ENCODE results near the gene GOSR2. TPM values are rescaled to one million over a fixed set of nuclear protein-coding genes. Genes with fewer than 3 reads are reported as not detected.

The GOSR2 gene
- total RNA-seq (42.1 and 49.5 TPM in 2 replicates), polyA plus RNA-seq (59.8 and 72.8 TPM in 2 replicates), polyA minus RNA-seq (ENCODE audit: low replicate concordance) (49.4 and 60.5 TPM in 2 replicates)
- polyA plus RNA-seq (2012), result 44.3 and 46.9 TPM in 2 replicates

DNA sequence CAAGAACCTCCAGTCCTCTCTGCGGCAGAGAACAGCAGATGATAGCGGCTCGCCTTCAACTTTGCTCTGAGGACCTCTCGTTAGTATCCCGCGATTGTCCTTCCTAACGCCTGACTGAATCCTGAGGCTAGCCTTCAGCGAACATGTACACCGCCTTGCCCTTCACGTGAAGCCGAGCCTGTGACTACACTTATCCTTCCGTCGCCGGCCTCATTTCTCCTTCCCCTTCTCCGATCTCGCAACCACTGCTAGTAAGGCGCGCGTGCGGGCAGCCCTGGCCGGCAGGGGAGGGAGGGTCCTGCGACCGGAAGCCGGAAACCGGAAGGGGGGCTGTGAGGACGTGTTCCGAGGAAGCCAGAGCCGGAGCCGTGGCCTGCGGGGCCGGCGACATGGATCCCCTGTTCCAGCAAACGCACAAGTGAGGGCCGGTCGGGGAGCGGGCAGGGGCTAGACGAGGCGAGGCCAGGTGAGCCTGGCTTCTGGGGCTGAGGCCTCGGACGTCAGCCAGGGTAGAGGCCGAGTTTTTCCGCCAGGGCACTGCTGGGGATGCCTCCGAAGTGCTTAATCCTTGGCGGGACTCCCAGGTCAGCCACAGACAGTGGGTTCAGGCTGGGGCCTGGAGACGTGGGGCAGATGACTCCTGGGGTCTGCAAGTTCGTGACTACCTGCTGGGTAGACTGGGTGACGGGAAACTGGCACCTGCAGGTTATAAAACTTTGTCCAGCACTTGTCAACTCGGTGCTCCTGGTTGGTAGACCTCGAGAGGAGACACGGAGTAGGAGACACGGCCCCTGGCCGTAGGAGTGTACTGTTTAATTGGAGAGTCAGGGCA, at the start of gene GOSR2:
GOSR2 (plus strand) TSS at position 357 of the 832 bp plus-strand sequence; CDS start at position 390, 33 bp downstream.
- H3K9me3 ChIP-seq (ENCODE audit: control insufficient read depth, insufficient read depth, low read depth, low read length), result no peaks in the 10 kb centered on the region
- peaks cover 51% of the 10 kb centered on the region for H3K79me2 ChIP-seq (ENCODE audit: control insufficient read depth, insufficient read depth, low read length)
- H2AFZ ChIP-seq (ENCODE audit: low read length), result peak within 1 kb of the TSS; percentile 100
- H3K9ac ChIP-seq (ENCODE audit: insufficient read depth, low read length), result peak within 1 kb of the TSS; percentile 98
- peak within 1 kb of the TSS; percentile 95 for H3K27ac ChIP-seq (ENCODE audit: insufficient read depth, low read length)
- peak within 1 kb of the TSS; percentile 85 for H3K4me2 ChIP-seq (ENCODE audit: extremely low read depth, insufficient read depth, low read length)
- H3K36me3 ChIP-seq (ENCODE audit: control insufficient read depth, insufficient read depth, low read length), result no peaks in the 10 kb centered on the region
- H4K20me1 ChIP-seq (ENCODE audit: control insufficient read depth, extremely low read depth, insufficient read depth, low read length), result peaks cover 2% of the 10 kb centered on the region
- DNase-seq (ENCODE audit: low read depth in 2 of 2), result peak; percentile 86 to 91
- peaks cover 2% of the 10 kb centered on the region for H3K4me1 ChIP-seq (ENCODE audit: control insufficient read depth, extremely low read depth, insufficient read depth, low read length)
- no peaks in the 10 kb centered on the region for H3K27me3 ChIP-seq (ENCODE audit: control insufficient read depth, insufficient read depth, low read length)
- no peak for TF ChIP-seq EZH2 (IDR thresholded peaks at IDR 0.05; ENCODE audit: low read length, missing control alignments)
- TF ChIP-seq, protein P1, sequence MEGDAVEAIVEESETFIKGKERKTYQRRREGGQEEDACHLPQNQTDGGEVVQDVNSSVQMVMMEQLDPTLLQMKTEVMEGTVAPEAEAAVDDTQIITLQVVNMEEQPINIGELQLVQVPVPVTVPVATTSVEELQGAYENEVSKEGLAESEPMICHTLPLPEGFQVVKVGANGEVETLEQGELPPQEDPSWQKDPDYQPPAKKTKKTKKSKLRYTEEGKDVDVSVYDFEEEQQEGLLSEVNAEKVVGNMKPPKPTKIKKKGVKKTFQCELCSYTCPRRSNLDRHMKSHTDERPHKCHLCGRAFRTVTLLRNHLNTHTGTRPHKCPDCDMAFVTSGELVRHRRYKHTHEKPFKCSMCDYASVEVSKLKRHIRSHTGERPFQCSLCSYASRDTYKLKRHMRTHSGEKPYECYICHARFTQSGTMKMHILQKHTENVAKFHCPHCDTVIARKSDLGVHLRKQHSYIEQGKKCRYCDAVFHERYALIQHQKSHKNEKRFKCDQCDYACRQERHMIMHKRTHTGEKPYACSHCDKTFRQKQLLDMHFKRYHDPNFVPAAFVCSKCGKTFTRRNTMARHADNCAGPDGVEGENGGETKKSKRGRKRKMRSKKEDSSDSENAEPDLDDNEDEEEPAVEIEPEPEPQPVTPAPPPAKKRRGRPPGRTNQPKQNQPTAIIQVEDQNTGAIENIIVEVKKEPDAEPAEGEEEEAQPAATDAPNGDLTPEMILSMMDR (conservative IDR thresholded peaks at IDR 0.05 in 1 of 2, IDR thresholded peaks at IDR 0.05 in 1 of 2; ENCODE audit: low read depth in 1 of 2, low read length in 2 of 2), result no peak
- peak within 1 kb of the TSS; percentile 68 to 99 (median 86) for H3K4me3 ChIP-seq (replicated peaks in 1 of 4; ENCODE audit: control extremely low read depth in 1 of 4, insufficient read depth in 1 of 4, low read depth in 3 of 4, low read length in 4 of 4)

- Histone ChIP-seq H2AFZ (ENCODE audit: low read length) (no peak overlapping the region), H3K79me2 (ENCODE audit: control insufficient read depth, insufficient read depth, low read length) (no peaks in the 10 kb centered on the region), H3K9ac (ENCODE audit: insufficient read depth, low read length) (no peak overlapping the region), H3K27ac (ENCODE audit: insufficient read depth, low read length) (no peak overlapping the region), H3K4me2 (ENCODE audit: extremely low read depth, insufficient read depth, low read length) (no peak overlapping the region), H3K9me3 (ENCODE audit: control insufficient read depth, insufficient read depth, low read depth, low read length) (no peaks in the 10 kb centered on the region), H4K20me1 (ENCODE audit: control insufficient read depth, extremely low read depth, insufficient read depth, low read length) (no peaks in the 10 kb centered on the region), H3K4me3 (replicated peaks in 1 of 4; ENCODE audit: control extremely low read depth in 1 of 4, insufficient read depth in 1 of 4, low read depth in 3 of 4, low read length in 4 of 4) (no peak overlapping the region), H3K27me3 (ENCODE audit: control insufficient read depth, insufficient read depth, low read length) (peaks cover 8% of the 10 kb centered on the region), H3K36me3 (ENCODE audit: control insufficient read depth, insufficient read depth, low read length) (no peaks in the 10 kb centered on the region), H3K4me1 (ENCODE audit: control insufficient read depth, extremely low read depth, insufficient read depth, low read length) (no peaks in the 10 kb centered on the region)
- no peak for DNase-seq (ENCODE audit: low read depth in 2 of 2)
- TF ChIP-seq, protein P1 (conservative IDR thresholded peaks at IDR 0.05 in 1 of 2, IDR thresholded peaks at IDR 0.05 in 1 of 2; ENCODE audit: low read depth in 1 of 2, low read length in 2 of 2), result no peak
Observed at GRCh38 chr17:46873941-46874645, 48.9 kb upstream of the GOSR2 start.

- H3K36me3 ChIP-seq (ENCODE audit: control insufficient read depth, insufficient read depth, low read length), result no peaks in the 10 kb centered on the region
- no peak overlapping the region for H3K27ac ChIP-seq (ENCODE audit: insufficient read depth, low read length)
- H3K4me3 ChIP-seq (replicated peaks in 1 of 4; ENCODE audit: control extremely low read depth in 1 of 4, insufficient read depth in 1 of 4, low read depth in 3 of 4, low read length in 4 of 4), result no peak overlapping the region
- no peak overlapping the region for H3K4me2 ChIP-seq (ENCODE audit: extremely low read depth, insufficient read depth, low read length)
- no peak overlapping the region for H2AFZ ChIP-seq (ENCODE audit: low read length)
- TF ChIP-seq, protein P1 (conservative IDR thresholded peaks at IDR 0.05 in 1 of 2, IDR thresholded peaks at IDR 0.05 in 1 of 2; ENCODE audit: low read depth in 1 of 2, low read length in 2 of 2), result no peak
- TF ChIP-seq EZH2 (IDR thresholded peaks at IDR 0.05; ENCODE audit: low read length, missing control alignments), result no peak
- H4K20me1 ChIP-seq (ENCODE audit: control insufficient read depth, extremely low read depth, insufficient read depth, low read length), result no peaks in the 10 kb centered on the region
- H3K9me3 ChIP-seq (ENCODE audit: control insufficient read depth, insufficient read depth, low read depth, low read length), result no peaks in the 10 kb centered on the region
- H3K4me1 ChIP-seq (ENCODE audit: control insufficient read depth, extremely low read depth, insufficient read depth, low read length), result no peaks in the 10 kb centered on the region
- no peaks in the 10 kb centered on the region for H3K79me2 ChIP-seq (ENCODE audit: control insufficient read depth, insufficient read depth, low read length)
- H3K27me3 ChIP-seq (ENCODE audit: control insufficient read depth, insufficient read depth, low read length), result peaks cover 8% of the 10 kb centered on the region
- no peak overlapping the region for H3K9ac ChIP-seq (ENCODE audit: insufficient read depth, low read length)
- DNase-seq (ENCODE audit: low read depth in 2 of 2), result no peak
Observed at GRCh38 chr17:46874906-46875305, 48.1 kb upstream of the GOSR2 start.

Measured in fibroblast of lung (primary cell).